ENCODE results near the gene DUOX1.

The DUOX1 gene

DNA sequence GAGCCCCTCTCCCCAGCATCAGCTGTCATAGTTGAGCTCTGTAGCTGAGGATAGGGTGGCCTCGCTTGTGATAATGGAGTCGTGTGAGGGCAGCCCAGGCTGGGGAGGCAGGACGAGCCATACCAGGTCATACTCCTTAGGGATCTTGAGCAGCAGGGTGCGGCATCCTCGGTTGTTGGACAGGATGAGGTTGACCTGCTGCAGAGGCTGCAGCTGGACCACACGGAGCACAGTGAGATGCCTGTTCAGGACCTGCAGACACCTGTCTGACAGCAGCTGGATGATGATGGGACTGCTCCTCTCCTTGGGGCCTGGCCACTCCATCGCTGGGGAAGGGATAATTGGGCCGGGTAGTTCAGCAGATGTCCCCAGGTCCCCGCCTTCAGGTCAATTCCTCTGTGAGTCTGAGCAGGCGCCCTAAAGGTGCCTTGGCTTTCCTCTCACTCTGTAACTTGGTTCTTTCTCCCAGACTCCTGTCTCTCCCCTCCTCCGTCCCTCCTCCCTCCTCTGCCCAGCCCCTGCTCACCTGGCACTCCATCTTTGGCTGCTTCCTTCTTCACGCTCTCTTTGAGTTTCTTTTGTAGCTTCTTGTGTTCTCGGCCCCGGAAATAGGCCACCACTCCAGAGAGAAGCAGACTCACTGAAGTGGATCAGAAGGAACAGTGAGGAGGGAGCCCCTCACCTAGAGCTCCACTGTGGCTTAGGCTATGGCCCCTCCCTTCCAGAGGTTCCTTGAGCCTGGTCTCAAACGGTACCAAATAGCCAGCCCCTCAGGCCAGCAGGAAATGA lies 23.6 kb upstream of the DUOX1 start:
- DNase-seq: no peak

DNA sequence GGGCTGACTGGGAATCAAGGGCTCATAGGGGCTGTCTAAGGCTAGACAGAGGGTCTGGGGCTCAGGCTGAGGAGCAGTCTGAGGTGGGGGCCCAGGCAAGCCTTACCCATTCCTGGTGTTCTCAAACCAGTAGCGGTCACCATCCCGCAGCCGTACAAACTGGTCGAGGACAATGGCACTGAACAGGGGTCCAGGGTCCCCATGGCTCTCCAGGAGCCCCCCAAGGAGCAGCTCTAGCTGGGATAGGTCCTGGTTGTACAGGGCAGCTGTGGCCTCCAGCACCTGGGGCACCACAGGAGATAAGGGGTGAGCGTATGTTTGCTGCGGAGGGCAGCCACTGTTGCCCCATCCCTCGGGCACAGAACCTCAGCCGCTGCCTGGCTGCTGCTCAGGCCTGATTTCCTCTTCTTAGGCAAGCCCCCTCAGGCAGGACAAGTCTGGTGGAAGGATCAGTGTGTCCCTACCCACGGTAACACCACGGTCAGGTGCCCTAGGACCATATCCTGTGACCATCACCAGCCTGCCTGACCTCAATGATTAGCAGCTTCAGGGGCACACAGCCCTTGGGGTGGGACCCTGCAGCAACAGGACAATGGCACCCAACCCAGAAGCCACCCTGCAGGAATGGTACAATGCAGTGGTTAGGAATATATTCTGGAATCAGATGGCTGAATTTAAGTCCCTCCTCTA lies 21.7 kb upstream of the DUOX1 start:
- no peak for DNase-seq

DNA sequence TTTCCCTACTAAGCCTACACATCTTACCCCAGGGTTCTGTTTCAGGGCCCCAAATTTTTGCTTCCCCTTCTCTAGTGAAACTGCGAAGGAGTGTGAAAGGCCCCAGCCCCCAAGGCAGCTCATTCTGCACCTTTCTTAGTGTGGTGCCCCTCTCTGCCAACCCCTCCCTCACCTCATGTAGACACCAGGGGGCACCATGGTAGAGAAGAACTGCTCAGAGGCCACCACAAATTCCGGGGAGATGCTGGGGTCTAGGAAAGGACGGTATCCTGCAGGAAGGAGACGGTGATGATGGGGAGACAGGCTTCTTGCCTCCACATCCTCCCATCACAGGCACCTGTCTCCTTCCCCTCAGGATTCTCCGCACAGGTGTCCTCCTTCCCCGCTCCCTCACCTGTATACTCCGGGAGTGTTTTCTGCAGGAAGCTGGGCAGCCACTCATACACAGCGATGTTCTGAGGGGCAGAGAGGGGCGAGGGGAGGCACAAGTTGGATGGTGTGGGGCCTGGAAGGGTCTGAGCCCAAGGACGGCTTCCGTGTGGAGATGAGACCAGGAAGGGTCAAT lies 19.5 kb upstream of the DUOX1 start:
- DNase-seq: no peak

DNA sequence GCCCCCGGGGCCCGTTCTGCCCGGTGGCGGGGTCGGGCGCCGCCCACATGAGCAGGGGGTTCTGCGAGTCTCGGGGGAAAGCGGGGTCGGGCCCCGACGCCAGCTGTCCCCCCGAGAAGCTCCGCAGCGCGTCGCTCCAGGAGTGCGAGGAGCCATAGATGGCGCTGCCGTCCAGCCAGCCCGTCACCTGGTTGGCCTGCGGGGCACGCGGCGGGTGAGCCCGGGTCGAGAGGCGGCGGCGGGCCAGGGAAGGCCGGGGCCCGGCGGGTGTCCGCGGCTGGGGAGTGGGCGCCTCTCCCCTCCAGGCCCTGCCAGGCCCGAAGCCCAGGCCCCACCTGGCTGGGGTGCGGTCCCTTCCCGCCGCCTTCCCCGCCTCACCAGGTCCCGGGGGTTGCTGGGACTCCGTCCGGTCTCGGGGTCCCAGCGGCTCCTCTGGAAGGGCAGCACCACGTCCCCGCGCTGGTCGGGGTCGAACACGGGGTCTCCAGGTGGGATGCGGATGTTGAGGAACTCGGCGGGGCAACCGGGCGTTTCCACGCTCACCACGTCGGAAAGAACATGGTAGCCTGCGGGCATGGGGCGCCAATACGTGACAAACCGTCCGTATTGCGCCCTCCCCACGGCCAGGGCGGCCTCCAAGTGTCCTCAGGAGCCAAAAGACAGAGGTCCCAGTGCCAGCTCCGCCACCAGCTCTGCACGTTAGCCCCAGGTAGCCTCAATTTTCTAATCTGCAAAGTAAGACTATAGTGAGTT lies 18.2 kb upstream of the DUOX1 start:
- DNase-seq: no peak

DNA sequence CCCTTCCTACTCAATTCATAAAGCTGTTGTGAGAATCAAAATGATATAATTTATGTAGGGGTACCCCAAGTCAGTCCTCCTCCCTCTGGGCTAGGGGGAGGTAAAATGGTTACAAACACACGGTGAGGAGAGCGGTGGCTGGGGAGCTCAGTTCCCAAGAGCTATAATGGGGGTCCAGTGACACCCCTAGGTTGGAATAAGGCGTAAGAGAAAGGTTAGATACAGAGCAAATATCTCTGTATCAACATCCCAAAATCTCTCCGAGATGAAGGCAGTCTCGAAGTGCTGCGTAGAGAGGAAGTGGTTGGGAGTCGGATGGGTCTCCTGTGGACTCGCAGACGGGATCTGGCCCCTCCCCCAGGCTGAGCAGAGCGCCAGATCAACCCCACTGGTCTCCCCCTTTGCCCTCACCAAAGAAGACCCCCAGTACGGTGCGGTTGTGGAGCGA lies 17.6 kb upstream of the DUOX1 start:
- DNase-seq: no peak

DNA sequence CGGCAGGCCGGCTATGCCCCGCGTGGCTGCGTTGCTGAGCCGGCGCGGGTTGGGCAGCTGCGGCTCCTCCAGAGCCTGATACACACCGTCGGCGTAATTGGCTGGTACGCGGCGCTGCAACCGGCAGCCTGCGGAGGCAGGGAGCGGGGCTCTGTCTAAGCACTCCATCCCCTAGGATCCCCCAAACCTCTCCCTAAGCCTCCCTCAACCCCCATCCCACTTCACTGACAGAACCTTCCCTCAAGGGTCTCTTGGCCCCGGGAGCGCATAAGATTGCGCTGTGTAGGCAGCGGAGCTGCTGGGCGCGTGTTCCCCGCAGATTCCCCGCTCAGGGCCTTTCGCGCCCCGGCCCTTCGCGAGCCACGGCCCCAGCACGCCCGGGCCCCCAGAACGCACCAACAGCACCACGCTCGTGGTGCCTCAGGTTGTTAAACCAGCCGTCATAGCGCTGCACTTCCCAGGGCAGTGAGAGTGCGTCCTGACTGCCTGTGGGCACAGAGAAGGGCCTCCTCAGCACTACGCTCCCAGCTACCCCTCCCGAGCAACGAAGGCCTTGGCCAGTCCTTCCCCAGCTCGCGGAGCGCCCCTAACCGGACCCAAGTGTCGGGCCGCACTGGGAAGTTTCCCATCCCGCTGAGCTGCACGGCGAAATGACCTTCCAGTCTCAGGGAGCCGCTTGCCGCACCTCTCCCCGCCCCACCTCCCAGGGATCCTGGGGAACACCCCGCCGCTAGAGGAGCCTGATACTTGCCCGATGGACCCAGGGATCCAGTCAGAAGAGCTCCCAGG lies 17.0 kb upstream of the DUOX1 start:
- DNase-seq: no peak

DNA sequence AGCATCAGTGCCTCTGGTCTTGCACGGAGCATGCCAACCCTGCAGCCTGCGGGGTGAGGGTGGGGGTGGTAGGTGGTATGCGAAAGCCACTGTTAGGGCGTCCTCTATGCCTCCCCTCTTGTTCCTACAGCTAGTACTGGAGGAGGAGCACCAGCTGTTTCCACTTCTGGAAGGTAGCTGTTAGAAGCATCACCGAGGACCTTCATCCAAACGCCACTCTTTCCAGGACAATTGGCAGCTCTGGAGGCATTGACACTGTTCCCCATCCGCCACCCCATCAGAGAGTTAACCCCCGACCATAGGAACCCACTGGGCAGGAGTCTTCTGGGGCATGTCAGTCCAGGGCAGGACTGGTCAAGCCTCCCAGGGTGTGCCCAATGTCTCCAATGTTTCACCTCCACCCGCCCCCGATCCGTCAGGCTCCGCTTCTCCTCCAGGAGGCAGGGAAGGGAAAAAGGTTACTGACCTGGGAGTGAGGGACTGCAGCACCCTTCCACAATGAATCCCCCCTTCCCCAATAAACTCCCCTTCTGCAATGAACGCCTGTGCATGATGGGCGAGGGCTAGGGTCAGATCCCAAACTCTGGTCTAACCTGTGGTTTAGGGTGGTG lies 16.3 kb upstream of the DUOX1 start:
- no peak for DNase-seq

DNA sequence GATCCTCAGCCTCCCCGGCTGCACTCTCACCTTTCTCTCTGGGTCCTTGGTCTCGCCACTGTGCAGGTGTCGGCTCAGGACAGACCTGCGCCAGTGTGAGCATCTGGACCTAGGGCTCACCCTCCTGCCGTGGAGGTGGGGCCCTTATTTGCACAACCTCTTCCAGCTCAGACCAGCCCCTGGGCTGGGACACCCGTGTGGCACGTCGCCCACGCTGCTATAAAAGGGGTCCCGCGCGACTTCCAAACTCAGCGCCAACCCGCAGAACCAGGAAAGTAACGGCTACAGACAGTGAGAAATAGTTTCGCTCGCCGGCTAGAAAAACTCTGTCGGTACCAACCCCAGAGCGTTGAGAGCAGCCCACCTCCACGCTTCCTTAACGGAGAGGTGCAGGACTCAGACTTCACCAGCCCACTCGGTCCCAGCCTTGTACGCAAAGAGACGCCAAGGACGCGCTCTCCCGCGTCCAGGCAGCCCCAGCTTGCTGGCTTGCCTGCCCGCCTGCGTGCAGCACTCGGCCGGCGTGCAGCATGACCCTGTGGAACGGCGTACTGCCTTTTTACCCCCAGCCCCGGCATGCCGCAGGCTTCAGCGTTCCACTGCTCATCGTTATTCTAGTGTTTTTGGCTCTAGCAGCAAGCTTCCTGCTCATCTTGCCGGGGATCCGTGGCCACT lies 15.6 kb upstream of the DUOX1 start, which contains the start of the genes DUOX2 and DUOXA2:
Gene DUOX2 (minus strand): TSS at position 97 of the 675 bp plus-strand sequence. CDS start 761 bp downstream, outside the sequence.
Gene DUOXA2 (plus strand): TSS at position 251 of the 675 bp plus-strand sequence. CDS start 280 bp downstream, at position 531.
- no peak for DNase-seq

DNA sequence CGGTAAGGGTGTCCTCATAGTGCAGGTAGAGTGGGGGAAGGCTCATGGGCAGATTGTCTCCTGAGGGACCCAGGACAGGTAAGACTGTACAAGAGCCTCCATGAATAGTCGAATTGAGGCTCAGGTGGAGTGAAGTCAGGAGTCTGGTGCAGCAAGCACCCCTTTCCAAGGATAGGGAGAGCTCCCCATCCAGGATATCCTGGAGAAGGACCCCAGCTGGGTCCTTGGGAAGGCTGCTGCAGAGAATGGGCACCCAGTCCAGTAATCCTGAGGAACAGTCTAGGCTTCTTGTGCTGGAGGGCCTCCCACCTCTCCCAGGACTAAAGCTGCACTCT lies 15.1 kb upstream of the DUOX1 start:
- no peak for DNase-seq

DNA sequence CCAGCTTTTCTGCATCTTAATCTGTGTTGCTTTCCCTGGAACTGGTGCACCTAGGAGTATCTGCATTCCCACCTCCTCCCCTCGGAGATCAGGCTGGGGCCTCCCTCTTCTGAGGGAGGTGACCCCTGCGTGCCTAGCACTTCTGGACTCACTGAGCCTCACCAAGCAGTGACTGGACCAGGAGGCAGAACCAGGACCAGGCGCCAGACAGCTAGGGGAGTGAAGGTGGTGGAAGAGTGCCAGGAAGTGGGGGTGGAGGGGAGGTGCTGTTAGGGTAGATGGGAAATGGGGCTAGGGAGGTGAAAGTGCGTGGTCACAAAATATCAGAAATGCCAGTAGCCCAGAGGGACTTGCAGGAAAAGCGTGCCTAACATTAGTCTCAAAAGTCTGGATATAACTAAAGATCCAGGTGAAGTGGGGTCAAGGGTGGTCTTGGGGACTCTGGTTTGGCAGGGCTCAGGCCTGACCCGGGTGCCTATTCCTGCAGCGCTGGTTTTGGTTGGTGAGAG lies 14.4 kb upstream of the DUOX1 start:
- DNase-seq: no peak

DNA sequence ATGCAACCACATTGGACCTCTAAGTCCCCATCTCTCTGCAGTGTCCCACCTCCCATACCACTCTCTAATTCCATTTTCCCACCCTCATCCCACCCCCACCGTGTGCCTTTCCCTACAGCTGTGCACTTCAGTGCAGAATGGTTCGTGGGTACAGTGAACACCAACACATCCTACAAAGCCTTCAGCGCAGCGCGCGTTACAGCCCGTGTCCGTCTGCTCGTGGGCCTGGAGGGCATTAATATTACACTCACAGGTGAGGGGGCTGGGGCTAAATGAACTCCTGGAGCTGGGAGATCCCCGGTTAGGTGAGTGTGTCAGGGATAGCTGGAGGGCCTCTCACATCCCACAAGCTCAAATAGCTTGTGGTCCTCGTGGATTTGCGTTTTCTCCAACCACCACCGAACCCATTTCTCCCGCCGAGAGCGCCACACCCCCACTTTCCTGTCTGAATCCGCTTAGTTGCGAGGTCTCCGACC lies 13.8 kb upstream of the DUOX1 start:
- no peak for DNase-seq

DNA sequence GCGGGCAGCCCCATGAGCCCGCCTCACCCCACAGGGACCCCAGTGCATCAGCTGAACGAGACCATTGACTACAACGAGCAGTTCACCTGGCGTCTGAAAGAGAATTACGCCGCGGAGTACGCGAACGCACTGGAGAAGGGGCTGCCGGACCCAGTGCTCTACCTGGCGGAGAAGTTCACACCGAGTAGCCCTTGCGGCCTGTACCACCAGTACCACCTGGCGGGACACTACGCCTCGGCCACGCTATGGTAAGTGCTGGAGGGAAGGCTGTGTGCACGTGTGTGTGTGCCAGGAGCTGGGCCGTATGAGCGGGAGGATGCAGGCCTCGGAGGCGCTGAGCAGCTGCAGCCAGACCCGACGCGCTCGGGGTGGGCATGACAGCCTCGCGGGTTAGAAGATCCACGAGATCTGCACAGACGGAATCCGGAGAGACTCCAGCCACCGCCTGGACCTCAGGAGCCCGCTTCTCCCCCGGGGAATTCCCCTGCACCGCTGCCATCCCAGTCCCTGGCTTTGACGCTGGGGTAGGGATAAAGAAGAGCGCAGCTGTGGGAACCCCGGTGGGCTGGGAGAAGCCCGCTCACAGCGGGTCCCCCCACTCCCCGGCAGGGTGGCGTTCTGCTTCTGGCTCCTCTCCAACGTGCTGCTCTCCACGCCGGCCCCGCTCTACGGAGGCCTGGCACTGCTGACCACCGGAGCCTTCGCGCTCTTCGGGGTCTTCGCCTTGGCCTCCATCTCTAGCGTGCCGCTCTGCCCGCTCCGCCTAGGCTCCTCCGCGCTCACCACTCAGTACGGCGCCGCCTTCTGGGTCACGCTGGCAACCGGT lies 13.1 kb upstream of the DUOX1 start:
- DNase-seq: no peak

DNA sequence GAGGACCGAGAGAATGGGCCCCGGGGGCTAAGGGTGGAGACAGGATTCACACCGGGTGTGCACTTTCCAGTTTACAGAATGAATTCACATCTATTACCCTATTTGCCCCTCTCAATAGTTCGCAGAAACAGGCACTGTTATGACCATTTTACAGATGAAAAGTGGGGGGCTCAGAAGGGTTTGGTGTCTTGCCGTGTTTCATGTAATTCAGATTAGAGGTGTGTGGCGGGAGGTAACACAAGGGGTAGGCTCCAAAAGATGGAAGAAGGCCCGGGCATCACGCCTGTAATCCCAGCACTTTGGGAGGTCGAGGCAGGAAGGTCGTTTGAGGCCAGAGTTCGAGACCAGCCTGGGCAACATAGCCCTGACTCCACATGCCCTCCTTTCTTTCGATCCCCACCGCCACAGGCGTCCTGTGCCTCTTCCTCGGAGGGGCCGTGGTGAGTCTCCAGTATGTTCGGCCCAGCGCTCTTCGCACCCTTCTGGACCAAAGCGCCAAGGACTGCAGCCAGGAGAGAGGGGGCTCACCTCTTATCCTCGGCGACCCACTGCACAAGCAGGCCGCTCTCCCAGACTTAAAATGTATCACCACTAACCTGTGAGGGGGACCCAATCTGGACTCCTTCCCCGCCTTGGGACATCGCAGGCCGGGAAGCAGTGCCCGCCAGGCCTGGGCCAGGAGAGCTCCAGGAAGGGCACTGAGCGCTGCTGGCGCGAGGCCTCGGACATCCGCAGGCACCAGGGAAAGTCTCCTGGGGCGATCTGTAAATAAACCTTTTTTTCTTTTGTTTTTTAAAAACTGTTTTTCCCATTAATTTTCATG lies 12.3 kb upstream of the DUOX1 start:
- no peak for DNase-seq

DNA sequence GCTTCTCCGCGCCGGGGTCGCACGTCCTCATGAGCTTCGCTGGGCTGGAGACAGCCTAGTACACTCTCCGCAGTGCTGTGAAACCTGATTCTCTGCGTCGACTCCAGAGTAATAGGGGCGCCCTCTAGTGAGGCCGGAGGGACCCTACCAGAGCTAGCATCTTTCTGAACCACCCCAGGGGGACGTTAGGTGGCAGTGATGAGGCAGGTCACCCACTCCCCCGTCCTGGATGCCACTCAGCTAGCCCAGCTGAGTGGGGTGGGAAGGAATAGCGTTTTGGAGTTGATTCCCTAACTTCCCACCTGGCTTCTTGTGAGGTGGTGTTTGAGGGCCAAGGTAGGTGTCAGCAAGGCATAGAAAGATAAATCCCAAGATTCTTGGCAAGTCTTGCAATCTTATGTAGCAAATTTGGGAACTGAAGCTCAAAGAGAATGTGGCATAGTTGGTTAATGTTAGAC lies 11.6 kb upstream of the DUOX1 start:
- DNase-seq: peak; percentile 77

DNA sequence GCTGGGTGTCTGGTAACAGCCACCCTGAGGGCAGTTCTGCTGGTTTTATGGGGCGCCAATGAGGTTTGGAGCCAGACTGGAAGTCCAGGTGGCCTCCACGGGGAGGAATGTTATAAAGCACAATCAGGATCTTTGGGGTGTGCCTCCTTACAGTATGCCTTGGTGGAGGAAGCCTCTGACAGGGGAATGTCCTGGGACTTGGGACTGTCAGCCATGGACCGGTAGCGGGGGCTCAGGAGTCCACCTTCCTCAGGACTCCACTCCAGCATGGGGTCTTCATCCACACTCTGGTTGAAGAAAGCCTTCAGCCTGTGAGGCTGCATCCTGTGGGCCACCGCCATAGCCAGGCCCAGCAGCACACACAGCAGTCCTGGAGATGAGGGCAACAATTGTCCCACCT lies 10.8 kb upstream of the DUOX1 start:
- no peak for DNase-seq

DNA sequence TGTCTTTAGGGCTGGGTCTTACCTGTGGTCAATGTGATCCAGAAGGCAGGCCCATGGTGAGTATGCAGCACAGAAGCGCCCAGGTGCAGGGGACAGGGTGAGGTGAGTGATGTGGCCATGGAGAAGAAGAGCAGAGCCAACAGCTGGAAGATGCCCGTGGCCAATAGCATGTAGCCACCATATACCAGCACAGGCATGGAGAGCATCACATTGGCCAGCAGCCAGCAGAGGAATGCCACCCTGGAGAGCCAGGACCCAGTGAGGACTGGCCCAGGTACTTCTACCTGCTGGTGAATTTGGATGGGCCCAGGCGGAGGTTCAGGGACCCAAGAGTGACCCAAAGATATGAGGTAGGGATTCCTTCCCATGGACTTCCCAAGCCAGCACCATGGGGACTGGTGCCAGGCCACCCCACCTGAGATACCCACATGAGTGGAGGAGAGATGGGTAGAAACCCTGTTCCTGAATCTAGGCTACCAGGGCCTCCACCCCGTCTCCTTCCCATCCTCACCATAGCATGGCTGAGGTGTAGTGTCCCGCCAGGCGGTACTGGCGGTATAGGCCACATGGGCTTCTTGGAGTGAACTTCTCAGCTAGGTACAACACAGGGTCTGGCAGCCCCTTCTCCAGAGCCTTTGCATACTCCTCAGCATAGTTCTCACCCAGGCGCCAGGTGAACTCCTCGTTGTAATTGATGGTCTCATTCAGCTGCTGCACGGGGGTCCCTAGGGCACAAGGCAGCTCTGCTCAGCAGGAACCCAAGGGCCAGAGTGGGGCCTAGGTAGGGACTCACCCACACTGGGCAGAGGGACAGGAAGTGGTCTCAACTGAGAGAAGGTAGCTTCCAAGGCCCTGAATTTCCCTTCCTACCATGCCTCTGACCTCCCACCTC lies 9.5 kb upstream of the DUOX1 start:
- DNase-seq: no peak

DNA sequence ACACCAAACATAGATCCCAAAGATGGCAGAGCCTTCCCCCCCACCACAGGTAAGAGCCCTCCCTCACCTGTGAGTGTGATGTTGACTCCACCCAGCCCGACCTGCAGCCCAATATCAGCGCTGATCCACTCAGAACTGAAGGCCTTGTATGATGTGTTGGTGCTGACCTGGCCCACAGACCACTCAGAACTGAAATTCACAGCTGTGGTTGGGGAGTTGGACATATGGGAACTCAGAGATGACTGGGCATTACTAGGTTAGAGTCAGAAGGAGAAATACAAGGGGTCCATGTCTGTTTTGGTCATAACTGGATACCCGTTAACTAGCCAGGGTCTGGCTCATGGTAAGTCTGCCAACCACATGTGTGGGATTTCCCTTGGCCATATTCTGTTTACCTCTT lies 8.8 kb upstream of the DUOX1 start:
- DNase-seq: no peak

Data from MV-4-11 (cell line).